HG03196 (cell line): ENCODE data around the gene WNT3.
"Not testable (repeated sequence)": the region's sequence is repeated elsewhere in the genome, so short reads cannot be mapped to it uniquely, and the experiment has no call there.

ENCODE experiments used
- ATAC-seq: cut with Tn5 transposase; IDR thresholded peaks from one replicate; pipeline ENCODE4 v1.9.1; 2021; ENCODE audit not compliant: unreplicated experiment

WNT3 gene, protein sequence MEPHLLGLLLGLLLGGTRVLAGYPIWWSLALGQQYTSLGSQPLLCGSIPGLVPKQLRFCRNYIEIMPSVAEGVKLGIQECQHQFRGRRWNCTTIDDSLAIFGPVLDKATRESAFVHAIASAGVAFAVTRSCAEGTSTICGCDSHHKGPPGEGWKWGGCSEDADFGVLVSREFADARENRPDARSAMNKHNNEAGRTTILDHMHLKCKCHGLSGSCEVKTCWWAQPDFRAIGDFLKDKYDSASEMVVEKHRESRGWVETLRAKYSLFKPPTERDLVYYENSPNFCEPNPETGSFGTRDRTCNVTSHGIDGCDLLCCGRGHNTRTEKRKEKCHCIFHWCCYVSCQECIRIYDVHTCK

DNA sequence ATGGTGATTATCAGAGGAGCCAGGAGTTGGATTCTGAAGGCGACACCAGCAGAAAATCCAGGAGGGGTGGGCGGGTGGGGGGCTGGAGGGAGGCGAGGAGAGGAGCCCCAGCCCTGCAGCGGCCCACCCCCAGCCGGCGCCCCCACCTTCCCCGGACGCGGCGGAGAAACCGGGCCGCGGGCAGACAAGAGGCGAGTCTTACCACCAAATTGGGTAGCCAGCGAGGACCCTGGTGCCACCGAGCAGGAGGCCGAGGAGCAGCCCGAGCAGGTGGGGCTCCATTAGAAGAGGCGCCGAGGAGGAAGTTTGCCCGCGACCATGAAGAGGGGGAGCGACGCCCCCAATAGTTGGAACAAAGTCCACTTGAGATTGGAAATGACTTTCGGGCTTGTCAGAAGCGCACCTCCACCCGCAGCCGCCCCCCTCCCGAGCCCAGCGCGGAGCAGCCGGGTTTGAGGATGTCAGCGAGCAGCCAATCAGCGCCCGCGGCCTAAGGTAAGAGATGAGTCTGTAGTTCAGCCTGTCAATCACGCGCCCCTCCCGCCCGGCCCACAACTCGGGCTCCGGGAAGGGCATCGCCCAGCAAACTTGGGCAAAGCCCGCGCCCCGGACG is at the start of gene WNT3:
TSS of gene WNT3 (minus strand) at position 377 of the 613 bp plus-strand sequence. CDS start at position 282, 95 bp downstream.
- no peak for ATAC-seq

DNA sequence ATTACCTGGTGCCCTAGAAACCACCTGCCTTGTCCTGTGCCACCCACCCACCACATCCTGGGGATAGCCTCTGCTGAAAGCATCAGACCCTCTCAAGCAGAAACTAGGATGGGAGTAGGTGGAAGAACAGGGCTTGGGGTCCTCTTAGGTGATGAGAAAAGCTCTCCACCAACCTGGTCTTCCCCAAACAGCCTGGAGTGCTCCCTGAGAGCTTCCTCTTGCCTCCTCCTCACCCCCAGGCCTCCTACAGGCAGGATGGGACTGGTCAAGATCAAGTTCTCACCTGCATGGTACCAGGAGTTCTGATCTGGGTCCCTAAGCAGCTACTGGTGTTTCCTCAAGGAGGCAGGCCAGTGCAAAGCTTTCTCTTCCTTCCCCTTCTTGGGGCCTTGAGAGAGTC is 48.3 kb upstream of the WNT3 start:
- no peak for ATAC-seq

DNA sequence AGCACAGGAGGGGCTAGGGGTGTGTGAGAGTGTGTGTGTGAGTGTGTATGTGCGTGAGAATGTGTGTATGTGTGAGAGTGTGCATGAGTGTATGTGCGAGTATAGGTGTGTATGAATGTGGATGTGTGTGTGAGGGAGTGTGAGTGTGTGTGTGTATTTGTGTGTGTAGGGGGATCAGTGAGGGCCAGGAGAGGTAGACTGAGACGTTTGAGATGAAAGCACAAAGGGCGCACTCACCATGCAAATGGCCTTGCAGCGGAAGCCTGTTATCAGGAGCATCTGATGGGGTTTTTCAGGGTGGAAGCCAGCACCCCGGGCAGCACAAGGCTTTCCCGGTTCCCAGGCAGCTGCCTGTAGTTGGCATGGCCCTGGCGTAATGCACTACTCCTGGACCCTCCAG is 47.8 kb upstream of the WNT3 start:
- ATAC-seq, result no peak

DNA sequence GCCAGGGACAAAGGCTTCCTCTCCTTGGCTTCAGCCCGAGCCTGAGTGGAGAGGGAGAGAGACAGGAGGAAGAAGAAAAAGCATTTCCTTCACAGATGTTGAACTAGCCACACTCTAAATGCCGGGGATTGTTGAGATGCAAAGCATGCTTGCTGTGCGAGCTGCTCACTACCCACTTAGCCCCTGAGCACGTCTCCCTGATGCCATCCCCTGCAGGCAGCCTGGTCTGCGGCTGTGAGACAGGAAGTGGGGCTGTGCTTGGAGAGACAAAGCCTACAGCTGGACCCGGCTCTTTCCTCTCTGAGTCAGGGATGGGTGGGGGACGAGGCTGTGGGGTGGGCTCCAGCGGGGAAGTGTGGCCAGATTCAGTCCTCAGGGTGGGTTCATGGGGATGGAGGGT is 46.6 kb upstream of the WNT3 start:
- ATAC-seq, result no peak

DNA sequence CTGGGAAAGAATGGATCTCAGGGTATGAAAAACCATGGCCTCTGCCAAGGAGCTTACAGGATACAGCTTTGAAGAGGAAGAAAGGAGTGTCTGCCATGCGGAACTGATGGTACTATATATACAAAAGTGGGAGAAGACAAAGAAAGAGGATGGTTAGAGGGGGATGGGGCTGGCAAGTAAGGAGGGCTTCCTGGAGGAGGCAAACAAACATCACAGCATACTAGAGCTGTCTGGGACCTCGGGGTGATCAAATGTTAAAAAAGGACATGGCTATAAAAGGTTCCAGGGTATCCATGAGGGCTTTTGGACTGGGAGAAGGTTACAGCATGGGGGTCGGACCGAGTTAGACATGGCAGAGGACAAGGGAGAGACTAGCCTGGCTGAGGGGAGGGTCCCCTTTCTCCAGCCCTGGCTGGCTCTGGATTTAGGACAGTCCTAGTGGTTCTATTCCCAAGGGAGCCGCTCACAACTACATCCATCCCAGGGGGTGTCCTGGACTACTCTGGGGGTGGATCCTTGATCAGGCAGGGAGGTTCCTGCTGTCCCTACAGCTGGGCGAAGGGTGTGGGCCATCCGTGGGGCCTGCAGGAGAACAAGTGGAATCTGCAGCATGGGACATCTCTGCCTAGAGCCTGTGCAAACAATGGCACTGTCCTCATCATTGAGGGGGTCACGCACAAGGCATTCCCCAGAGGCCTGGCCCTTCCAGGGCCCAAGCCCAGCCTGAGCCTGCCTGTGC is 45.1 kb upstream of the WNT3 start:
- no peak for ATAC-seq

DNA sequence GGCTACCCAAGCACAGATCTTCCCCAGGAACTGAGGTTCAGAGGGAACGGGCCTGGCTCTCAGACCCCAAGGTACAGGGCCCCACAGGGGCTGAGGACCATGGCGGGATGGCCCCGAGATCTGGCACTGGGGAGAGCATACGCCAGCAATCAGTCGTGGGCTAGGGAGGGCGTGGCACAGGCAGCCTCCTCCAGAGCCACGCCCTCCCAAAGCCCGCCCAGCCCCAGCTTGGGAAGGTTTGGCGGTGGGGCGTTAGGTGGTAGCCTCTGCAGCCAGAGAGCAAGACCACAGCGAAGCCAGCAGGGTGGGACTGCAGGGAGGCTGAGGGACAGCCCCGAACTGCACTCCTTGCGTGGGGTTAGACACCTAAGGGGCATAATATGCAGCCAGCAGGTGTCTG is 44.5 kb upstream of the WNT3 start:
- no peak for ATAC-seq

DNA sequence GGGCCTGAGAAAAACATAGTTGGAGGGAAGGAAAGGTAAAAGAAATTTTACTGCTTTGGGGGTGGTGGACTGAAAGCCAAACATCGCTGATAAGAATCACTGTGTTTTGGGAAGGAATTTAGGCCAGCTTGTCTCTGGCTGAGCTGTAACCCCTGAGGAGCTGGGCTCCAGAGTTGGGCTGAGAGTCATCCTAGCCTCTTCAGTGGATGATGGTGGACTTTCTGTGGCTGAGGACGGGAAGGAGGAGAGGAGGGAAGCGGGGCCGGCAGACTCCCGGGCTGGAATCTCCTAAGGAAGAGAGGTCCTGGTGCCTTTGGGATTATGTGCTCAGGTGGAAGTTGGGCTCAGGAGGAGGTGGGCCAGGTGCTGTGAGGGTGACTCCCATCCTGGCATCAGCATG is 41.5 kb upstream of the WNT3 start:
- no peak for ATAC-seq

DNA sequence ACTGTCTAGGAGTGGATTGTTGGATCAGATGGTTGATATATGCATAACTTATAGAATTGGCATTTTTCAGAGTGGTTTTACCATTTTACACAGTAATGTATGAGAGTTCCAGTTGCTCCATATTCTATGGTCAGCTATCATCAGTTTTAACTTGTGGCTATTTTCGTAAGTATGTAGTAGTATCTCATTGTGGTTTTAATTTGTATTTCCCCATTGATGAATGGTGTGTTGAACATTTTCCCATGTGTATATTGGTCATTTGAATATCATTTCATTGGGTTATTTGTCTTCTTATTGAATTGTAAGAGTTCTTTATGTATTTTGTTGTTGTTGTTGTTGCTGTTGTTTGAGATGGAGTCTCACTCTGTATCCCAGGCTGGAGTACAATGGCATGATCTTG is 39.1 kb upstream of the WNT3 start:
- no peak for ATAC-seq

DNA sequence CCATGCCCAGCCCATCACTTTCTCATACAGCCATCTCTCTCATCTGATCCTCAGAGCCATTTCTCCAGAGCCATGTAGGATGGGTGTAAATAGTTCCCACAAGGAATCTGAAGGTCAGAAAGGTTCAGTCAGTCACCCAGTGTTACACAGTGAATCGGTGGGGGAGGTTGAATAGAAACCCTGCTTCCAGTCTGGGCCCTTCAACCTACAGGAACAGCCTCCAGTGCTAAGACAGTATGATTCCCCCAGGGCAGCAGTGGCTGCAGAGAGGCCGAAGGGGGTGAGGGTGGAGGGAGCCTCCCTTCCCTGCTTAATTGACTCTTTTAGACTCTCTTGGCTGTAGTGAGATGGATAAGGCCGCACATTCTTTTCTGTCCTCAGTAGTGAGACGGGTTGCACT is 36.5 kb upstream of the WNT3 start:
- ATAC-seq, result no peak

DNA sequence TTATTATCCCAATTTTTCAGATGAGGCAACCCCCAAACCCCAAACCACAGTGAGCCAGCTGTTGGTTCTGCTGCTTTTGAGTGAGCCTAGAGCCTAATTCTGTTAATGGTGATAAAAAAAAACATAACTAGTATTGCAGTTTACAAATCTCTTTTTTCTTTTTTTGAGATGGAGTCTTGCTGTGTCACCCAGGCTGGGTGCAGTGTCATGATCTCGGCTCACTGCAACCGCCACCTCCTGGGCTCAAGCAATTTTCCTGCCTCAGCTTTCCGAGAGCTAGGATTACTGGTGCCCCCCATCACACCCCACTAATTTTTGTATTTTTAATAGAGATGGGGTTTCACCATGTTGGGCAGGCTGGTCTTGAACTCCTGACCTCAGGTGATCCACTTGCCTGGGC is 36.0 kb upstream of the WNT3 start:
- no peak for ATAC-seq

DNA sequence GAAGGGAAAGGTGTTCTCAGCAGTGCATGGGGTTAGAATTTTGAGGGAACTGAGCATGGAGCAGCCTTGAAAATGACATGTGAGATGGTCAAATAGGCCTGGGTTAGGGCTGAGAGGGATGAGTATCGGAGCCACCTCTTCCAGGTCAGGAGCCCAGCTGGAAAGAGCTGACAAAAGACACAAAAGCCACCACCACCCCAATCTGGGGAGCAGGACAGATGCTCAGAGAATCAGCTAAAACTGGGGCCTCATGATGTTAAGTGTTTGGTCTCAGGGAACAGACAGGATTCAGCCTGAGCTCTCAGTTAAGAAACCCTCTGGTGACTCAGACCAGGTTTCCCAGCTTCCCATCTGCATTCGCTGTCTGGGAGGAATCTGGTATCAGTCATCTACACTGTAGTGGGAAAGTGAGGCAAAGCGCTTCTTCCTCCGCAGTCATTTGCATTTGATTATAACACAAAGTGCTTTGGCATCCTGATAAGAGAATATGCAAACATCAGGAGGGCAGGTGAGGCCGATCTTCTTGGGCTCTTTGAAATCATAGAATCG is 35.5 kb upstream of the WNT3 start:
- no peak for ATAC-seq

DNA sequence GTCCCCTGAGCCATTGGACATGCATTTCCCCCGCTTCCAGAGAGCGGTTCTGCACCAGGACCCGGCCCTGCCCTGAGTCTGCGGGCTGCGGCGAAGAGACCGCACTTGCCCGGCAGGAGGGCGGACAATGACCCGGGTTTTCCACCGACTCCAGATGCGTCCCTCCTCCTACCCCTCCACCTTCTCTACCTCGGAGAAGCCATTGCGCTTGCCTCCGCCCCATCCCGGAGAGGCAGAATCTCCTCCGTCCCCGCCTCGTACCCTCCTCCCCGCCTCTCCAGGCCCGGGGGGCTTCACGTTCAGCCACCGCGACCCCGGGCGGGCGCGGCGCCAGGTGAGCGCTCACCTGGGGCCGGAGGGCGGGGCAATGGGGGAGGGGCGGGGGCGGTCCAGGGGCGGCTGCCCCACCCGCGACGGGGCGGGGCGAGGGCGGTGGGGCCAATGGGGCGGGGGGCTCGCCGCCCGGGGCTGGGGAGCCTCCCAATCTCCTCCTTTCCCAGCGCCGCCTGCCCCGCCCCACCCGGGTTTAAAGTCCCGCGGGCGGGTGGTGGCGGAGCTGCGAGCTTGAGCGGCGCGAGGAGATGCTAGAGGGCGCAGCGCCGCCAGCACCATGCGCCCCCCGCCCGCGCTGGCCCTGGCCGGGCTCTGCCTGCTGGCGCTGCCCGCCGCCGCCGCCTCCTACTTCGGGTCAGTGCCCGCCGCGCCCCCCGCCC is 32.7 kb upstream of the WNT3 start, which contains the start of gene WNT9B:
TSS of gene WNT9B (plus strand) at position 555 of the 713 bp plus-strand sequence. CDS start at position 611, 56 bp downstream.
- ATAC-seq, result no peak

DNA sequence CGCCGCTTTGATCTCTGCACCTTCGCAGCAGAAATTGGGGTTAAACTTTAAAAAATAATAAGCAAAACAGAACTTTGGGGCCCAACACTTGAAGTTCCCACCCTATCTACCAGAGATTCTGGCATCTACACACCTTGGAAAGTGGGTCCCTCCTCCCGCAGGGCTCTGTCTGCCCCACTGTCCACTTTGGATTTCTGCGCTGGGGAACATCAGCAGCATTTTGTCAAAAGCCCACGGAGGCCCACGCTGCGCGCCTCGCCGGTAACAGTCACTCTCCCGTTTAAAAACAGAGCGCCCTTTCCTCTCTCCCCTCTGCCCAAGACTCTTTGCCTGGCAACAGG is 32.2 kb upstream of the WNT3 start:
- no peak for ATAC-seq

DNA sequence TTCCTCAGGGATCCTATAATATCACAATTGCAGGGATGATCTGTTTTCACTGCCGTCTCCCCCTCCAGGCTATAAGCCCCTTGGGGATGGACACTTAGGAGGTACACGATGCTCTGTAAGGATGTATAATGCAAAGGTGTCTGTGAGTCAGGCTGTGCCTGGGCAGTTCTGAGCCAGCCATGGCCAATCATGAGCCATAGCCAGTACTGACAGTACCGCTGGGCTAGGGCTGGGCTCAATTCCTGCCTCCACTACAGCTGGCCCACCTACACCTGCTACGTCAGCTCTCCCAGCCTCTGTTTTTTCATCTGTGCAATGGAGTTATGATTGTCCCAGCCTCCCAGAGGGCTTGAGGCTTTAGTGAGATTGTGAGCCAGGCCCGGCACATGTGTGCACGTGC is 30.0 kb upstream of the WNT3 start:
- no peak for ATAC-seq

DNA sequence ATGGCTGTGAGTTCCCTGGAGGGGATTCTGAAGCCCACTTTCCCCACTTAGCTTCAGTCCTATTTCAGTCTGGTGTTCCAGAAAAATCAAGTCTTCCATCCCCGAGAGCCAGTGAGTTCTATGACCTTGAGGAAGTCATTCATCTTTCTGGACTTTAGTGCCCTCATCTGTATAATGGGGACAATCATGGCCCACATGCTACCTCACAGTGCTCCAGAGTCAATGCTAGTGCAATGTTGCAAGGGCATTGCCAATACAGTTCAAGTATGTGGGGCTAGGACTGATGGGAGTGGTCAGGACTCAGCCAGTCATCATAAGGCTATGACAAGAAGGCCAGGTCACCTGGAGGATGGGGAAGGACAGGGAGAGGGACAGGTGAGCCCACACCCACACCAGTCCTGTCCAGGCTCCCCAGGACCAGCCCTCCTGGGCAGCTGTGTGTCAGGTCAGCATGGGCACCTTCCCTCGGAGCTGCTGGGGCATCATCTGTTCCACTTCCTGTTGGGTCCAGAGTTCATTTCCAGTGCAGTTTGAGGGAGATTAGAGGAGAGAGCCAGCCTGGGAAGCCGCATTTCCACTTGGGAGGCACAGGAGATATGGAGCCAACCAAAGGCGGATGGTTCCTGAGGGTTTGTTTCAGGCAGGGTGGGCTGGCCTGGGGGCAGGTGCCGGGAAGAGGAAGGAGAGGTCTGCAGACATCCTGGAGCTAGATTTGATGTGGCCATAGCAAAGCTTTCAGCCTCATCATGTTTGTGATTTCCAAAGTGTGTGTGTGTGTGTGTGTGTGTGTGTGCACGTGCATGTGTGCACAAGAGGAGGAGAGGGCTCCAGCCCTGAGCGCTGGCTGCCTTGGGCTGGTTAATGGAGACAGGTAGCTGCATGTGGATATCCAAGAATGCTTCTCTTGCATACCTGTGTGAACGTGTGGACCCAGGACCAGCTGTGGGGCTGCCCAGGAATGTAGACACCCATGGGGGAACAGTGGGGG is 29.0 kb upstream of the WNT3 start:
- ATAC-seq, result no peak

DNA sequence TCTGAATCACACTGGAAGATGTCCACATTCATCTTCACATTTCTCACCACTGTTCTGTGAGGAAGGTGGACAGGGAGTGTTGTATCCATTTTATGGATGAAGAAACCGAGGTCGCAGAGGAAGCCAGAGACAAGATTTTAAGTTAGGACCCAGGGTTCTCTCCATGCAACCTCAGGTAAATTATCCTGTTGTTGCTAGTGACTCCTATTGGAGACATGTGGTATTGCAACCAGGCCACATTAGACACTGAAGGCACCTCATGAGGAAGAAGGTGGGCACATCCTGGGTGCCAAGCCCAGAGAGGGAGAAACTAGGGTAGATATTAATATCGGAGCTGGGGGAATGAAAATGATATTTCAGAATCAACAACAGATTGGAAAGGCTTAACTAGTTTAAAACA is 24.3 kb upstream of the WNT3 start:
- no peak for ATAC-seq

DNA sequence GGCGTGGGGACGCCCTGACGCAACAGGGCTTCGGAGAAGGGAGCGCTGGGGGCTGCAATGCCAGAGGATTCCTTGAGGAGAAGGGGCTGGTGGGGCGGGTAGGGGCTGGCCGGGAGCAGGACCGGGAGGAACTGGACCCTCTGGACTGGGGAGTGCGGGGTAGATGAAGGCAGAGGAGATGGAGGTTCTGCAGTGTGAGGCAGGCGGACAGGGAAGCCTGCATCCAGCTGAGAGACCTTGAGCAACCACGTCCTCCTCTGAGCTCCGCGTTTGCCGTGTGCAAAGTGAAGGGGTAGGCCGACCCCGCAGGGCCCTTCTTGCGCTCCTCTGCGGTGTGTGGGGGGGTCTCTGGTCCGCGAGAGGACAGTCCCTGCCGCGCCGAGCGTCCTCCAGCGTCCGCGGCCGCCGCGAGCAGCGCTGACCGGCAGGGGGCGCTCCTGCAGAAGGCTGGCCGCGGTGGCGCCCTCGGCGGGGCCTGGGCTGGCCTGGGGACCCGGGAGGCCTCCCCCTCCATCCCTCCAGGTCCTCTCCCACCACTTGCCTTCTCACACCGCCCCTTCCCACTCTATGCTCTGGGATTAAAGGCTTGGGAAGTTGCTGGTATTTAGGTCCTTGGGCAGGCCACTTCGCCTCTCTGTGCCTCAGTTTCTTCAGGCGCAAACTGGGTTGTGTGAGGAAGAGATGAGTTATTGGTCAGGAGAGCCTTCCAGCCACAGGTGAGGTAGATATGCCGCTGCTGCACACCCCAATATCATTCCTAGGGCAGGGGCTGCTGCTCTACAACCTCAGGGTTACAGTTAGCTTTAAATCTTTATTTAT is 23.3 kb upstream of the WNT3 start:
- no peak for ATAC-seq

DNA sequence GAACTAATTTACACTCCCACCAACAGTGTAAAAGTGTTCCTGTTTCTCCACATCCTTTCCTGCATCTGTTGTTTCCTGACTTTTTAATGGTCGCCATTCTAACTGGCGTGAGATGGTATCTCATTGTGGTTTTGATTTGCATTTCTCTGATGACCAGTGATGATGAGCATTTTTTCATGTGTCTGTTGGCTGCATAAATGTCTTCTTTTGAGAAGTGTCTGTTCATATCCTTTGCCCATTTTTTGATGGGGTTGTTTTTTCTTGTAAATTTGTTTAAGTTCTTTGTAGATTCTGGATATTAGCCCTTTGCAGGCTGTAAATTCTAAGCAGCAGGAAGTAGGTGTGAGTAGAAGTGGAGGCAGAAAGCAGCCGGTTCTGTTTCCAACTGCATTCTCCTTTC is 22.1 kb upstream of the WNT3 start:
- ATAC-seq, result not testable (repeated sequence)

DNA sequence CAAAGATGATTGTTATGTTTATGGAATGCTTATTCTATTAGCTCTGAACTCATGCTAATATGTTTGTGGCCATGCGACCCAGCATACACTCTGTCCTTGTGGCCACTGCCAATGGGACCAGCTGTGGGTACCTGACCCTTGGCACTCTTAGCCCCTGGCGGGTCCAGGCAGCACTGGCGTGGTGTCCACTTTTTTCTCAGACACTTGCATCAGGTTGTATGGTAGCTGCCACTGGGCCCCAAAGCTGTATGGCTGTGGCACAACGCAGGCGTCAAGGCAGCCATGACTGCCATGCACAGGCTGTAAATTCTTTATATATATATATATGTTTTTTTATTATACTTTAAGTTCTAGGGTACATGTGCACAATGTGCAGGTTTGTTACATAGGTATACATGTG is 20.7 kb upstream of the WNT3 start:
- ATAC-seq, result no peak
